BLaER1 treated with 17β-estradiol and CSF1 and Interleukin-3, amounts not matched to agents 10 nM and 100 nM (cell line): Measurements from ENCODE around the gene ADRA1B.
"Not testable (repeated sequence)": the region's sequence is repeated elsewhere in the genome, so short reads cannot be mapped to it uniquely, and the experiment has no call there.

Experiments used
- H3K27ac ChIP-seq, 11 experiments: shearing (Covaris generic); formaldehyde crosslinking; 2 replicates each; pipeline ENCODE4 v1.8.1; 2022
- H3K27me3 ChIP-seq, 11 experiments: shearing (Covaris generic); formaldehyde crosslinking; 2 replicates each; pipeline ENCODE4 v1.8.1; 2022
- H3K36me3 ChIP-seq, 11 experiments: shearing (Covaris generic); formaldehyde crosslinking; 2 replicates each; pipeline ENCODE4 v1.8.1; 2022
- H3K4me1 ChIP-seq, 10 experiments: shearing (Covaris generic); formaldehyde crosslinking; 2 replicates each; pipeline ENCODE4 v1.8.1; 2022
- H3K4me2 ChIP-seq, 11 experiments: shearing (Covaris generic); formaldehyde crosslinking; 2 replicates each; pipeline ENCODE4 v1.8.1; 2022
- H3K4me3 ChIP-seq, 10 experiments: shearing (Covaris generic); formaldehyde crosslinking; 2 replicates each; pipeline ENCODE4 v1.8.1; 2022
- H3K9ac ChIP-seq, 11 experiments: shearing (Covaris generic); formaldehyde crosslinking; 2 replicates each; pipeline ENCODE4 v1.8.1; 2022
- H3K9me3 ChIP-seq, 11 experiments: shearing (Covaris generic); formaldehyde crosslinking; replicated peaks in 1 of 11; 2 replicates each; pipeline ENCODE4 v1.8.1; 2022
- H4K20me1 ChIP-seq, 11 experiments: shearing (Covaris generic); formaldehyde crosslinking; 2 replicates each; pipeline ENCODE4 v1.8.1; 2022
- Cebpa-rat ChIP-seq, 11 experiments: shearing (Covaris generic); IDR thresholded peaks; 2 replicates each; pipeline ENCODE4 v1.8.1; 2022

ADRA1B gene

GRCh38 chr5:160008877-160009590 lies 92.8 kb downstream of the ADRA1B start, which contains the start of gene TTC1:
Gene TTC1, plus strand, starts transcription at chr5:160009139. Its CDS starts 1,390 bp downstream, at chr5:160010529.
- H3K9me3 ChIP-seq = no peaks in the 10 kb centered on the region
- peaks cover 18 to 28% (median 22%) of the 10 kb centered on the region in 10 experiments for H3K4me1 ChIP-seq
- no peaks in the 10 kb centered on the region for H3K27me3 ChIP-seq
- peak within 1 kb of the TSS; percentile 75 to 91 (median 84) for H3K4me3 ChIP-seq
- peaks cover 0 to 25% (median 4%) of the 10 kb centered on the region in 11 experiments; a peak in 9 of 22 replicates for H4K20me1 ChIP-seq
- 0 out of 22 replicates have a peak, but pooled peaks of 1 of the 11 experiments have one; percentile 12 for TF ChIP-seq Cebpa-rat (IDR thresholded peaks at IDR 0.05)
- peak within 1 kb of the TSS; percentile 66 to 88 (median 77) for H3K27ac ChIP-seq
- peak within 1 kb of the TSS; percentile 81 to 99 (median 93) for H3K4me2 ChIP-seq
- peak within 1 kb of the TSS; percentile 73 to 90 (median 82) for H3K9ac ChIP-seq
- H3K36me3 ChIP-seq = peaks cover 22 to 38% (median 34%) of the 10 kb centered on the region in 11 experiments

- Histone ChIP-seq H3K4me2 (peak overlapping the region; percentile 81 to 99 (median 93)), H3K4me1 (peaks cover 18 to 28% (median 22%) of the 10 kb centered on the region in 10 experiments), H3K9me3 (no peaks in the 10 kb centered on the region), H3K9ac (peak overlapping the region; percentile 73 to 90 (median 82)), H3K27ac (peak overlapping the region; percentile 66 to 88 (median 77); a peak in 21 of 22 replicates), H3K36me3 (peaks cover 28 to 44% (median 39%) of the 10 kb centered on the region in 11 experiments), H3K4me3 (peak overlapping the region; percentile 75 to 91 (median 84)), H3K27me3 (no peaks in the 10 kb centered on the region), H4K20me1 (peaks cover 0 to 30% (median 6%) of the 10 kb centered on the region in 11 experiments; a peak in 9 of 22 replicates)
- no peak for TF ChIP-seq Cebpa-rat (IDR thresholded peaks at IDR 0.05)
These were observed 93.3 kb downstream of the ADRA1B start for GRCh38 chr5:160009591-160009989.

GRCh38 chr5:160011471-160011870 lies 95.2 kb downstream of the ADRA1B start:
- no peak for TF ChIP-seq Cebpa-rat (IDR thresholded peaks at IDR 0.05)
- H3K4me2 ChIP-seq = peak overlapping the region in 10 of 11 experiments; percentile 81 to 99 (median 92); a peak in 19 of 22 replicates
- H3K36me3 ChIP-seq = peaks cover 43 to 61% (median 57%) of the 10 kb centered on the region in 11 experiments
- no peaks in the 10 kb centered on the region for H3K27me3 ChIP-seq
- no peak overlapping the region for H3K27ac ChIP-seq
- H4K20me1 ChIP-seq = peaks cover 6 to 43% (median 12%) of the 10 kb centered on the region in 11 experiments; a peak in 11 of 22 replicates
- peak overlapping the region in 5 of 11 experiments; percentile 4 to 90 (median 82); a peak in 5 of 22 replicates for H3K9ac ChIP-seq
- H3K4me3 ChIP-seq = peak overlapping the region in 2 of 10 experiments; percentile 80 to 85; a peak in 1 of 20 replicates
- peaks cover 18 to 28% (median 22%) of the 10 kb centered on the region in 10 experiments for H3K4me1 ChIP-seq
- no peaks in the 10 kb centered on the region for H3K9me3 ChIP-seq

GRCh38 chr5:160014197-160014596 lies 97.9 kb downstream of the ADRA1B start:
- H3K27ac ChIP-seq, H3K9me3 ChIP-seq, H3K9ac ChIP-seq, H3K4me3 ChIP-seq, H3K27me3 ChIP-seq, H3K4me2 ChIP-seq: not testable (repeated sequence)
- H3K36me3 ChIP-seq = peaks cover 51 to 88% (median 80%) of the 10 kb centered on the region in 11 experiments
- H3K4me1 ChIP-seq = peaks cover 15 to 28% (median 22%) of the 10 kb centered on the region in 10 experiments
- peaks cover 14 to 66% (median 32%) of the 10 kb centered on the region in 11 experiments; a peak in 14 of 22 replicates for H4K20me1 ChIP-seq

- H3K4me2 ChIP-seq = no peak overlapping the region
- no peak for TF ChIP-seq Cebpa-rat (IDR thresholded peaks at IDR 0.05)
- peaks cover 0 to 25% (median 12%) of the 10 kb centered on the region in 10 experiments; a peak in 12 of 20 replicates for H3K4me1 ChIP-seq
- no peak overlapping the region for H3K9ac ChIP-seq
- H3K9me3 ChIP-seq = no peaks in the 10 kb centered on the region
- H3K27ac ChIP-seq = no peak overlapping the region
- H3K36me3 ChIP-seq = peaks cover 35 to 87% (median 72%) of the 10 kb centered on the region in 11 experiments
- H3K4me3 ChIP-seq = no peak overlapping the region
- H3K27me3 ChIP-seq = no peaks in the 10 kb centered on the region
- H4K20me1 ChIP-seq = peaks cover 7 to 82% (median 49%) of the 10 kb centered on the region in 11 experiments; a peak in 16 of 22 replicates
These were observed 102.8 kb downstream of the ADRA1B start for GRCh38 chr5:160018945-160019625.

- Histone ChIP-seq H3K36me3 (peaks cover 33 to 87% (median 70%) of the 10 kb centered on the region in 11 experiments), H3K4me2 (no peak overlapping the region), H3K27me3 (no peaks in the 10 kb centered on the region), H3K9ac (0 out of 22 replicates have a peak overlapping the region, but pooled peaks of 1 of the 11 experiments have one; percentile 5), H3K27ac (no peak overlapping the region), H4K20me1 (peaks cover 9 to 83% (median 47%) of the 10 kb centered on the region in 11 experiments; a peak in 16 of 22 replicates), H3K9me3 (no peaks in the 10 kb centered on the region), H3K4me3 (no peak overlapping the region), H3K4me1 (peaks cover 0 to 31% (median 12%) of the 10 kb centered on the region in 10 experiments; a peak in 12 of 20 replicates)
- no peak for TF ChIP-seq Cebpa-rat (IDR thresholded peaks at IDR 0.05)
These were observed 104.0 kb downstream of the ADRA1B start for GRCh38 chr5:160020266-160020770.

GRCh38 chr5:160020964-160021363 lies 104.7 kb downstream of the ADRA1B start:
- Histone ChIP-seq H3K9ac (no peak overlapping the region), H3K4me1 (peaks cover 0 to 31% (median 12%) of the 10 kb centered on the region in 10 experiments; a peak in 12 of 20 replicates), H3K36me3 (peaks cover 32 to 87% (median 70%) of the 10 kb centered on the region in 11 experiments), H3K9me3 (no peaks in the 10 kb centered on the region), H4K20me1 (peaks cover 10 to 83% (median 41%) of the 10 kb centered on the region in 11 experiments; a peak in 15 of 22 replicates), H3K4me2 (no peak overlapping the region), H3K27me3 (no peaks in the 10 kb centered on the region), H3K4me3 (no peak overlapping the region), H3K27ac (no peak overlapping the region)
- TF ChIP-seq Cebpa-rat (IDR thresholded peaks at IDR 0.05) = no peak

- Histone ChIP-seq H3K9ac (no peak overlapping the region), H3K4me3 (no peak overlapping the region), H3K36me3 (peaks cover 30 to 87% (median 68%) of the 10 kb centered on the region in 11 experiments), H4K20me1 (peaks cover 10 to 84% (median 39%) of the 10 kb centered on the region in 11 experiments; a peak in 15 of 22 replicates), H3K27me3 (no peaks in the 10 kb centered on the region), H3K4me2 (no peak overlapping the region), H3K4me1 (peaks cover 0 to 38% (median 12%) of the 10 kb centered on the region in 10 experiments; a peak in 12 of 20 replicates), H3K9me3 (no peaks in the 10 kb centered on the region), H3K27ac (no peak overlapping the region)
- no peak for TF ChIP-seq Cebpa-rat (IDR thresholded peaks at IDR 0.05)
These were observed 105.7 kb downstream of the ADRA1B start for GRCh38 chr5:160021831-160022446.
